ENCODE results near the gene SPNS3. TPM values are rescaled to one million over a fixed set of nuclear protein-coding genes. Genes with fewer than 3 reads are reported as not detected.

SPNS3 gene
- total and polyA plus RNA-seq, 10 of the 15 experiments (the other 5 are each of a cell fraction or from before 2014, with no cell fraction given): 0.16 to 2.6 (median 0.97) TPM

DNA sequence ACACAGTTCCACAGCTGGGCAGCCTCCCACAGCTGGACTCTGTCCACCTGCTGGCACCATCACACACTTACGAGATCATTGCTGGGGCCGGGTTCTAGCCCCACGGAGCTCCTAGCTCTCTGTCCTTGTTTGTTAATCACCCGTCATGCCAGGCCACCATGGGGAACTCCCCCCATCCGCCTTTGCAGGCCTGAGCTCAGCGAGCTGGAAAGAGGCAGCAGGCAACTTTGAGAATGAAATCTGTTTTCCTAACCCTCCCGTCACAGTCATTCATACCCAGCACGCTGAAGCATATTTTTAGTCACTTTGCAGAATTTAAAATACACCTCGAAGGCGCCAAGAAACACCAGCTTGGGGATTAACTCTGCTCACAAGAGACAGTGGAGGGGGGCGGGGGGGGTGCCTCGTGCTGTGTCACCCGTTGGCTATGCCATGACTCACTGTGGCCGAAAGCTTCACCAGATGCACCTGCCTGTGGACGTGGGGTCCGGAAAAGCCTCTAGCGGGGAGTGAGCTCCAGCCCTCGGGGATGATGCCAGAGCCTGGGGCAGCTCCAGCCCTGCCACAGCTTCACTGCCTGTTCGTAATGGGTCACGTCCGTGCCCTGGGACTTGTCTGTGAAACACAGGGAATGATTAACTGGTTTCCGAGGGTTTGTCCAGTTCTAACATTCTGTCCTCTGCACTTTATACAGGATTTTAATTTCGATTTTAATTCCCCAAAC is 63.5 kb downstream of the SPNS3 start:
- peak in 1 of 2 experiments; percentile 38; a peak in 1 of 4 replicates for TF ChIP-seq BHLHE40 (IDR thresholded peaks at IDR 0.05; ENCODE audit: borderline replicate concordance in 1 of 2, low read depth in 2 of 2, low read length in 1 of 2)
- no peak for TF ChIP-seq ZNF384 (IDR thresholded peaks at IDR 0.05; ENCODE audit: borderline replicate concordance, low read depth, low read length)
- DNase-seq (ENCODE audit: low read depth, low spot score) (peak; percentile 21), ATAC-seq (peak; percentile 81), FAIRE-seq (no peak)
- Histone ChIP-seq H3K9me3 (replicated peaks; ENCODE audit: control insufficient read depth, insufficient read depth, low read length) (no peaks in the 10 kb centered on the region), H3K27ac (ENCODE audit: control insufficient read depth, insufficient read depth) (no peak overlapping the region), H3K4me2 (ENCODE audit: control insufficient read depth, insufficient read depth) (no peak overlapping the region; the same call in 1 of the 2 replicates), H3K36me3 (ENCODE audit: control insufficient read depth in 2 of 2, insufficient read depth in 2 of 2, low read length in 1 of 2) (no peaks in the 10 kb centered on the region), H3K9ac (ENCODE audit: control insufficient read depth, insufficient read depth, low read length) (no peak overlapping the region), H3K79me2 (ENCODE audit: control insufficient read depth, insufficient read depth, low read length) (no peaks in the 10 kb centered on the region), H3K4me3 (no peak overlapping the region), H2AFZ (ENCODE audit: control insufficient read depth, low read depth, low read length) (no peak overlapping the region), H4K20me1 (ENCODE audit: control insufficient read depth, insufficient read depth) (no peaks in the 10 kb centered on the region), H3K4me1 (ENCODE audit: control insufficient read depth, insufficient read depth, low read length) (peaks cover 11% of the 10 kb centered on the region), H3K27me3 (replicated peaks in 1 of 2; ENCODE audit: control insufficient read depth in 2 of 2, insufficient read depth in 2 of 2, low read length in 1 of 2) (peaks cover 8 to 16% of the 10 kb centered on the region in 2 experiments)
- no TSS peak for BruUV-seq (replicated peaks)
- ChIA-PET CTCF (interaction anchor here (0.7 to 1.5 kb wide), 5 partner anchors 15 to 193 kb away, joined by 3 to 8 read pairs (median 4); no protein-coding TSS in a partner anchor), POLR2A (interaction anchor here (0.5 to 0.6 kb wide), 2 partner anchors 31 to 69 kb away, joined by 3 to 4 read pairs; no protein-coding TSS in a partner anchor), SMC1A (ENCODE audit: uncharacterized antibody, unreplicated experiment) (interaction anchor here (0.7 to 1.5 kb wide), 5 partner anchors 11 to 76 kb away, joined by 3 to 5 read pairs (median 3); no protein-coding TSS in a partner anchor), RAD21 (ENCODE audit: unreplicated experiment) (interaction anchor here (0.7 to 1.1 kb wide), 5 partner anchors 21 to 534 kb away, joined by 3 to 5 read pairs (median 3); no protein-coding TSS in a partner anchor)
- intact Hi-C loops (cut with micrococcal nuclease; ENCODE audit: unreplicated experiment): no loop called here
- under 1% methylated on average over 23 of the region's 23 CpGs for WGBS (ENCODE audit: insufficient coverage, insufficient replicate concordance, low lambda C conversion rate, missing lambda C conversion rate)
- in situ Hi-C loops (cut with MboI): no loop called here

DNA sequence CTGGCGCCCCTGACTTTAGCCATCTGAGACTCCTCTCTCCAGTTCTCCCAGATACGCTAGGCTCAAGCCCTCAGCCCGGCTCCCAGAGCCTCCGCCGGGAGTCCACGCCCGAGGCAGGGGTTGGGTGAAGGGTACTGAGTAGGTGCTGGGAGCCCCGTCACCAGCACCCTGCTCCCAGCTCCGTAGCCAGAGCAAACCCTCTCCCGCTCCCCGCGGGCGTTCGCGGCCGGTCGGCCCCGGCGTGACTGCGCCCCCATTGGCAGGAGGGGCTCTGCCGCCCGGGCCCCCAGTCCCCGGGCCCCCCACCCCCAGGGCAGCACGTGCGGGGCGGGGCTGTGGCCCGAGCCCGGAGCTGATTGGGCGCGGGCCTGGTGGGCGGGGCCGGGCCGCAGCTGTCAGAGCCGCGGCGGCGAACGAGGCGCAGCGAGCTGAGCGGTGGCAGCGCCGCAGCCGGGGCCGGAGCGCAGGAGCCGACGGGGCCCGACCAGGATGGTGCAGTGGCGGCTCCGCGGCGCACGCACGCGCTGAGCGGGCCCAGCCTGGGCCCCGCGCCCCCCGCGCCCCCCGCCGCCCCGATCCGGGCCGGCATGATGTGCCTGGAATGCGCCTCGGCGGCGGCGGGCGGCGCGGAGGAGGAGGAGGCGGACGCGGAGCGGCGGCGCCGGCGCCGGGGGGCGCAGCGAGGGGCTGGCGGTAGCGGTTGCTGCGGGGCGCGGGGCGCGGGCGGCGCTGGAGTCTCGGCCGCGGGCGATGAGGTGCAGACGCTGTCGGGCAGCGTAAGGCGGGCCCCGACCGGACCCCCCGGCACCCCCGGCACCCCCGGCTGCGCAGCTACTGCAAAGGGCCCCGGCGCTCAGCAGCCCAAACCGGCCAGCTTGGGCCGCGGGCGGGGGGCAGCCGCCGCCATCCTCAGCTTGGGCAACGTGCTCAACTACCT is 65.0 kb downstream of the SPNS3 start, which contains the start of gene SPNS2:
TSS of gene SPNS2 (plus strand) at position 421 of the 937 bp plus-strand sequence. CDS start at position 588, 167 bp downstream.
- Histone ChIP-seq H2AFZ (ENCODE audit: control insufficient read depth, low read depth, low read length) (no peak within 1 kb of the TSS), H3K4me2 (ENCODE audit: control insufficient read depth, insufficient read depth) (peak within 1 kb of the TSS; percentile 44; the same call in 1 of the 2 replicates), H3K27ac (ENCODE audit: control insufficient read depth, insufficient read depth) (no peak within 1 kb of the TSS), H3K4me3 (peak within 1 kb of the TSS; percentile 41; the same call in 1 of the 2 replicates), H4K20me1 (ENCODE audit: control insufficient read depth, insufficient read depth) (no peaks in the 10 kb centered on the region), H3K9ac (ENCODE audit: control insufficient read depth, insufficient read depth, low read length) (no peak within 1 kb of the TSS), H3K27me3 (replicated peaks in 1 of 2; ENCODE audit: control insufficient read depth in 2 of 2, insufficient read depth in 2 of 2, low read length in 1 of 2) (peaks cover 11 to 16% of the 10 kb centered on the region in 2 experiments), H3K79me2 (ENCODE audit: control insufficient read depth, insufficient read depth, low read length) (no peaks in the 10 kb centered on the region), H3K4me1 (ENCODE audit: control insufficient read depth, insufficient read depth, low read length) (peaks cover 11% of the 10 kb centered on the region; the same call in 1 of the 2 replicates), H3K36me3 (ENCODE audit: control insufficient read depth in 2 of 2, insufficient read depth in 2 of 2, low read length in 1 of 2) (no peaks in the 10 kb centered on the region), H3K9me3 (replicated peaks; ENCODE audit: control insufficient read depth, insufficient read depth, low read length) (no peaks in the 10 kb centered on the region)
- FAIRE-seq (no peak), ATAC-seq (peak; percentile 84), DNase-seq (ENCODE audit: low read depth, low spot score) (no peak)
- CTCF ChIA-PET: no interaction called here
- SMC1A ChIA-PET (ENCODE audit: uncharacterized antibody, unreplicated experiment): no interaction called here
- intact Hi-C loops (cut with micrococcal nuclease; ENCODE audit: unreplicated experiment) (no loop called here), in situ Hi-C loops (cut with MboI) (no loop called here)
- WGBS (ENCODE audit: insufficient coverage, insufficient replicate concordance, low lambda C conversion rate, missing lambda C conversion rate): 2% methylated on average over 41 of the region's 117 CpGs
- POLR2A ChIA-PET: no interaction called here
- TF ChIP-seq BHLHE40 (IDR thresholded peaks at IDR 0.05; ENCODE audit: borderline replicate concordance in 1 of 2, low read depth in 2 of 2, low read length in 1 of 2) (peak; percentile 74 to 88; a peak in 3 of 4 replicates), MTA2 (IDR thresholded peaks at IDR 0.05; ENCODE audit: low read depth) (no peak), ESRRA (IDR thresholded peaks at IDR 0.05; ENCODE audit: low read length) (no peak)
- RAD21 ChIA-PET (ENCODE audit: unreplicated experiment): no interaction called here
- BruUV-seq (replicated peaks): no TSS peak
